ENCODE results near the gene OLFML1. TPM values are rescaled to one million over a fixed set of nuclear protein-coding genes. Genes with fewer than 3 reads are reported as not detected.

Gene OLFML1
- total RNA-seq, 1 experiment from 2014 or later: not detected

DNA sequence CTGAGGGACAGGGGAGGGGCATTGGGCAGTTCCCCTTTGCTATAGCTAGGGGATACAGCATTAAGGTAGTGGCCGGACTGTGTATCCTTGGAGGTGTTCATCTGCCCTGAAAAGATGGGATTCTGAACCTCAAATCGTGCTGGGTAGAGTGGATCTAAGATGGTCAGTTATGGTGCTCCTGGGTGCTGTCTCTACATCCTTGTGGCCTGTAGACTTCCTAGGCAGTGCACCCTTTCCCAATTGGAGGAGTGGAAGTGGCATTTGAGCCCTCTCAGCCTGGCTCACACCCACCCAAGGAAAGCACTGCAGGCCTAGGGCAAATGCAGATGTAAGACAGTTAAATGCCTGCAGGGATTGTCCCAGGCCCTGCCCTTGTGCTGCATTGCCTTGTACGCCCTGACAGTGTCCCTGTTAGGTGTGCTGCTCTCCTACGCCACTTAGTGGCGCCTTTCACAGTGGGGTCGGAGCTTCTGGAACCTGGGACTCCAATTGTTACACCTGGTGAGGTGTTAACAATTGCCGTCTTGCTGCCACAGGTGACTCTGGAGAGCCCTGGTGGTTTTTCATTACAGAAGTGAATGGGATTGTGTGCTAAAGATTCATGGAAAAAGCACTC is 63.5 kb downstream of the OLFML1 start (continued):
- TF ChIP-seq, protein P1, sequence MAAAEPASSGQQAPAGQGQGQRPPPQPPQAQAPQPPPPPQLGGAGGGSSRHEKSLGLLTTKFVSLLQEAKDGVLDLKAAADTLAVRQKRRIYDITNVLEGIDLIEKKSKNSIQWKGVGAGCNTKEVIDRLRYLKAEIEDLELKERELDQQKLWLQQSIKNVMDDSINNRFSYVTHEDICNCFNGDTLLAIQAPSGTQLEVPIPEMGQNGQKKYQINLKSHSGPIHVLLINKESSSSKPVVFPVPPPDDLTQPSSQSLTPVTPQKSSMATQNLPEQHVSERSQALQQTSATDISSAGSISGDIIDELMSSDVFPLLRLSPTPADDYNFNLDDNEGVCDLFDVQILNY (CRISPR knock-in tag; IDR thresholded peaks at IDR 0.05): no peak
- TF ChIP-seq, protein P2, sequence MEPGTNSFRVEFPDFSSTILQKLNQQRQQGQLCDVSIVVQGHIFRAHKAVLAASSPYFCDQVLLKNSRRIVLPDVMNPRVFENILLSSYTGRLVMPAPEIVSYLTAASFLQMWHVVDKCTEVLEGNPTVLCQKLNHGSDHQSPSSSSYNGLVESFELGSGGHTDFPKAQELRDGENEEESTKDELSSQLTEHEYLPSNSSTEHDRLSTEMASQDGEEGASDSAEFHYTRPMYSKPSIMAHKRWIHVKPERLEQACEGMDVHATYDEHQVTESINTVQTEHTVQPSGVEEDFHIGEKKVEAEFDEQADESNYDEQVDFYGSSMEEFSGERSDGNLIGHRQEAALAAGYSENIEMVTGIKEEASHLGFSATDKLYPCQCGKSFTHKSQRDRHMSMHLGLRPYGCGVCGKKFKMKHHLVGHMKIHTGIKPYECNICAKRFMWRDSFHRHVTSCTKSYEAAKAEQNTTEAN (CRISPR knock-in tag; IDR thresholded peaks at IDR 0.05): no peak
- TF ChIP-seq, protein P3, sequence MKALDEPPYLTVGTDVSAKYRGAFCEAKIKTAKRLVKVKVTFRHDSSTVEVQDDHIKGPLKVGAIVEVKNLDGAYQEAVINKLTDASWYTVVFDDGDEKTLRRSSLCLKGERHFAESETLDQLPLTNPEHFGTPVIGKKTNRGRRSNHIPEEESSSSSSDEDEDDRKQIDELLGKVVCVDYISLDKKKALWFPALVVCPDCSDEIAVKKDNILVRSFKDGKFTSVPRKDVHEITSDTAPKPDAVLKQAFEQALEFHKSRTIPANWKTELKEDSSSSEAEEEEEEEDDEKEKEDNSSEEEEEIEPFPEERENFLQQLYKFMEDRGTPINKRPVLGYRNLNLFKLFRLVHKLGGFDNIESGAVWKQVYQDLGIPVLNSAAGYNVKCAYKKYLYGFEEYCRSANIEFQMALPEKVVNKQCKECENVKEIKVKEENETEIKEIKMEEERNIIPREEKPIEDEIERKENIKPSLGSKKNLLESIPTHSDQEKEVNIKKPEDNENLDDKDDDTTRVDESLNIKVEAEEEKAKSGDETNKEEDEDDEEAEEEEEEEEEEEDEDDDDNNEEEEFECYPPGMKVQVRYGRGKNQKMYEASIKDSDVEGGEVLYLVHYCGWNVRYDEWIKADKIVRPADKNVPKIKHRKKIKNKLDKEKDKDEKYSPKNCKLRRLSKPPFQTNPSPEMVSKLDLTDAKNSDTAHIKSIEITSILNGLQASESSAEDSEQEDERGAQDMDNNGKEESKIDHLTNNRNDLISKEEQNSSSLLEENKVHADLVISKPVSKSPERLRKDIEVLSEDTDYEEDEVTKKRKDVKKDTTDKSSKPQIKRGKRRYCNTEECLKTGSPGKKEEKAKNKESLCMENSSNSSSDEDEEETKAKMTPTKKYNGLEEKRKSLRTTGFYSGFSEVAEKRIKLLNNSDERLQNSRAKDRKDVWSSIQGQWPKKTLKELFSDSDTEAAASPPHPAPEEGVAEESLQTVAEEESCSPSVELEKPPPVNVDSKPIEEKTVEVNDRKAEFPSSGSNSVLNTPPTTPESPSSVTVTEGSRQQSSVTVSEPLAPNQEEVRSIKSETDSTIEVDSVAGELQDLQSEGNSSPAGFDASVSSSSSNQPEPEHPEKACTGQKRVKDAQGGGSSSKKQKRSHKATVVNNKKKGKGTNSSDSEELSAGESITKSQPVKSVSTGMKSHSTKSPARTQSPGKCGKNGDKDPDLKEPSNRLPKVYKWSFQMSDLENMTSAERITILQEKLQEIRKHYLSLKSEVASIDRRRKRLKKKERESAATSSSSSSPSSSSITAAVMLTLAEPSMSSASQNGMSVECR (CRISPR knock-in tag; IDR thresholded peaks at IDR 0.05; ENCODE audit: borderline replicate concordance): no peak

DNA sequence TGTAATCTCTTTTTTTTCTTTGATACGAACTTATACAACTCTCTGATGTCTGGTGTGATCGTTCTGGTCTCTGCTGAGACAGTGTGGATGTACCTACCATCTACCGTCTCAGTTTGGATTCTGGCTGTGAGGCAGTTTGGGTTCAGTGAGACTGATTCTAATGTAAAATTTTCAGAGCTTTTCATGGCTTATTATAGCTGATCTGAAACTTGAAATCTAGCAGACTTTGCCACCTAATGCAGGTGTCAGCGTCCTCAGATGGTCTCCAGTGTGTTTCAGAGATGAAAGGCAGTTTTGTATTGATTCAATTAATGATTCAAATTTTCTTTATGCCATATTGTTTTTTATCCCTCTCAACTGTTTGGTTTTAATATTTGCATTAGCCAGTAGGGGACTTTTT is 64.4 kb downstream of the OLFML1 start:
- ChIA-PET POLR2A (no interaction called here), CTCF (interaction anchor here (0.8 to 4.4 kb wide), 8 partner anchors 16 to 117 kb away, joined by 3 to 23 read pairs (median 7); partner anchors contain the start of gene PPFIBP2)
- DNase-seq (ENCODE audit: low spot score) (no peak), ATAC-seq (no peak)
- Mint-ChIP-seq H3K4me1 (peaks cover 45% of the 10 kb centered on the region), H3K27ac (no peak overlapping the region), H3K9me3 (no peaks in the 10 kb centered on the region), H3K36me3 (no peaks in the 10 kb centered on the region), H3K27me3 (ENCODE audit: low read depth) (no peaks in the 10 kb centered on the region), H3K4me3 (no peak overlapping the region)
- TF ChIP-seq ZNF263 (CRISPR knock-in tag; IDR thresholded peaks at IDR 0.05; ENCODE audit: low read depth) (no peak), JAZF1 (CRISPR knock-in tag; IDR thresholded peaks at IDR 0.05) (no peak), CREM (CRISPR knock-in tag; IDR thresholded peaks at IDR 0.05) (no peak), OVOL2 (CRISPR knock-in tag; IDR thresholded peaks at IDR 0.05; ENCODE audit: borderline replicate concordance) (no peak), KAT7 (CRISPR knock-in tag; IDR thresholded peaks at IDR 0.05; ENCODE audit: borderline replicate concordance) (no peak), ZBTB21 (CRISPR knock-in tag; IDR thresholded peaks at IDR 0.05; ENCODE audit: borderline replicate concordance) (no peak), PRRX2 (CRISPR knock-in tag; IDR thresholded peaks at IDR 0.05) (no peak), MXD4 (CRISPR knock-in tag; IDR thresholded peaks at IDR 0.05; ENCODE audit: borderline replicate concordance) (no peak), NR3C1 (CRISPR knock-in tag; conservative IDR thresholded peaks at IDR 0.05; ENCODE audit: low read depth) (no peak), TEAD4 (CRISPR knock-in tag; IDR thresholded peaks at IDR 0.05) (no peak), NR1H2 (CRISPR knock-in tag; IDR thresholded peaks at IDR 0.05) (no peak)
- TF ChIP-seq, protein P3 (CRISPR knock-in tag; IDR thresholded peaks at IDR 0.05; ENCODE audit: borderline replicate concordance): no peak
- TF ChIP-seq, protein P4, sequence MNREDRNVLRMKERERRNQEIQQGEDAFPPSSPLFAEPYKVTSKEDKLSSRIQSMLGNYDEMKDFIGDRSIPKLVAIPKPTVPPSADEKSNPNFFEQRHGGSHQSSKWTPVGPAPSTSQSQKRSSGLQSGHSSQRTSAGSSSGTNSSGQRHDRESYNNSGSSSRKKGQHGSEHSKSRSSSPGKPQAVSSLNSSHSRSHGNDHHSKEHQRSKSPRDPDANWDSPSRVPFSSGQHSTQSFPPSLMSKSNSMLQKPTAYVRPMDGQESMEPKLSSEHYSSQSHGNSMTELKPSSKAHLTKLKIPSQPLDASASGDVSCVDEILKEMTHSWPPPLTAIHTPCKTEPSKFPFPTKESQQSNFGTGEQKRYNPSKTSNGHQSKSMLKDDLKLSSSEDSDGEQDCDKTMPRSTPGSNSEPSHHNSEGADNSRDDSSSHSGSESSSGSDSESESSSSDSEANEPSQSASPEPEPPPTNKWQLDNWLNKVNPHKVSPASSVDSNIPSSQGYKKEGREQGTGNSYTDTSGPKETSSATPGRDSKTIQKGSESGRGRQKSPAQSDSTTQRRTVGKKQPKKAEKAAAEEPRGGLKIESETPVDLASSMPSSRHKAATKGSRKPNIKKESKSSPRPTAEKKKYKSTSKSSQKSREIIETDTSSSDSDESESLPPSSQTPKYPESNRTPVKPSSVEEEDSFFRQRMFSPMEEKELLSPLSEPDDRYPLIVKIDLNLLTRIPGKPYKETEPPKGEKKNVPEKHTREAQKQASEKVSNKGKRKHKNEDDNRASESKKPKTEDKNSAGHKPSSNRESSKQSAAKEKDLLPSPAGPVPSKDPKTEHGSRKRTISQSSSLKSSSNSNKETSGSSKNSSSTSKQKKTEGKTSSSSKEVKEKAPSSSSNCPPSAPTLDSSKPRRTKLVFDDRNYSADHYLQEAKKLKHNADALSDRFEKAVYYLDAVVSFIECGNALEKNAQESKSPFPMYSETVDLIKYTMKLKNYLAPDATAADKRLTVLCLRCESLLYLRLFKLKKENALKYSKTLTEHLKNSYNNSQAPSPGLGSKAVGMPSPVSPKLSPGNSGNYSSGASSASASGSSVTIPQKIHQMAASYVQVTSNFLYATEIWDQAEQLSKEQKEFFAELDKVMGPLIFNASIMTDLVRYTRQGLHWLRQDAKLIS (CRISPR knock-in tag; IDR thresholded peaks at IDR 0.05; ENCODE audit: borderline replicate concordance): no peak
- TF ChIP-seq, protein P5, sequence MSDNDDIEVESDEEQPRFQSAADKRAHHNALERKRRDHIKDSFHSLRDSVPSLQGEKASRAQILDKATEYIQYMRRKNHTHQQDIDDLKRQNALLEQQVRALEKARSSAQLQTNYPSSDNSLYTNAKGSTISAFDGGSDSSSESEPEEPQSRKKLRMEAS (CRISPR knock-in tag; IDR thresholded peaks at IDR 0.05): no peak
- TF ChIP-seq, protein P6, sequence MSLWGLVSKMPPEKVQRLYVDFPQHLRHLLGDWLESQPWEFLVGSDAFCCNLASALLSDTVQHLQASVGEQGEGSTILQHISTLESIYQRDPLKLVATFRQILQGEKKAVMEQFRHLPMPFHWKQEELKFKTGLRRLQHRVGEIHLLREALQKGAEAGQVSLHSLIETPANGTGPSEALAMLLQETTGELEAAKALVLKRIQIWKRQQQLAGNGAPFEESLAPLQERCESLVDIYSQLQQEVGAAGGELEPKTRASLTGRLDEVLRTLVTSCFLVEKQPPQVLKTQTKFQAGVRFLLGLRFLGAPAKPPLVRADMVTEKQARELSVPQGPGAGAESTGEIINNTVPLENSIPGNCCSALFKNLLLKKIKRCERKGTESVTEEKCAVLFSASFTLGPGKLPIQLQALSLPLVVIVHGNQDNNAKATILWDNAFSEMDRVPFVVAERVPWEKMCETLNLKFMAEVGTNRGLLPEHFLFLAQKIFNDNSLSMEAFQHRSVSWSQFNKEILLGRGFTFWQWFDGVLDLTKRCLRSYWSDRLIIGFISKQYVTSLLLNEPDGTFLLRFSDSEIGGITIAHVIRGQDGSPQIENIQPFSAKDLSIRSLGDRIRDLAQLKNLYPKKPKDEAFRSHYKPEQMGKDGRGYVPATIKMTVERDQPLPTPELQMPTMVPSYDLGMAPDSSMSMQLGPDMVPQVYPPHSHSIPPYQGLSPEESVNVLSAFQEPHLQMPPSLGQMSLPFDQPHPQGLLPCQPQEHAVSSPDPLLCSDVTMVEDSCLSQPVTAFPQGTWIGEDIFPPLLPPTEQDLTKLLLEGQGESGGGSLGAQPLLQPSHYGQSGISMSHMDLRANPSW (CRISPR knock-in tag; conservative IDR thresholded peaks at IDR 0.05; ENCODE audit: low read depth): no peak
